K562 (cell line): Measurements from ENCODE around the gene CPPED1. TPM values are rescaled to one million over a fixed set of nuclear protein-coding genes. Genes with fewer than 3 reads are reported as not detected.

ENCODE experiments used
- ATAC-seq: fragments of 200-7000 bp; cut with Tn5 transposase; 3 replicates; pipeline ENCODE4 v1.9.1; 2020; ENCODE audit warnings: moderate library complexity
- BruUV-seq: library from RNA; stranded (reverse); fragments of 400-500 nt; replicated peaks from 2 replicates; lab custom pipeline; 2021; lab: Mats Ljungman, UMichigan
- CTCF ChIA-PET: fragments of 300-600 bp; formaldehyde crosslinking; extraction: SDS; loops from one replicate; lab custom pipeline; 2021; ENCODE audit warnings: low intra/inter-chr PET ratio; lab: Yijun Ruan, JAX
- POLR2A ChIA-PET: fragments of 300-600, 350-650 bp; sonication (Branson Sonifier 250); formaldehyde crosslinking; extraction: SDS; loops from one replicate; lab custom pipeline; 2021; ENCODE audit warnings: antibody characterized with exemption, inconsistent platforms; lab: Yijun Ruan, JAX
- DNase-seq, 4 experiments: peaks; one replicate each; pipeline versions ENCODE4 v3.0.0 to v3.0.0-alpha.2; 2011 to 2018; ENCODE audit warnings: low spot score in 3 of 4, mixed read lengths in 3 of 4; ENCODE audit errors: extremely low read depth in 1 of 4
- FAIRE-seq: peaks from 2 replicates; lab custom pipeline; 2011; peaks lifted over from hg19 to GRCh38; lab: Jason Lieb, UNC
- H2AFZ ChIP-seq: 2 replicates; pipeline ENCODE4 v1.6.0; 2011; ENCODE audit warnings: low read depth, low read length, control low read depth, inconsistent platforms
- H3K27ac ChIP-seq: fragments of 200-600 bp; 3 replicates; pipeline ENCODE4 v1.8.0; 2011; ENCODE audit warnings: low read depth, mild to moderate bottlenecking, control low read depth, inconsistent platforms, low read length, moderate library complexity, mixed read lengths; ENCODE audit errors: extremely low read depth
- H3K27me3 ChIP-seq, 2 experiments: fragments of 300-600 bp in 1 of 2; 2 replicates in 1 of 2; 3 replicates in 1 of 2; pipeline versions ENCODE4 v1.6.0 to v1.8.0; 2011; ENCODE audit warnings: inconsistent platforms in 2 of 2, low read length in 2 of 2, mild to moderate bottlenecking in 1 of 2, mixed read lengths in 1 of 2, moderate library complexity in 1 of 2; ENCODE audit not compliant: control insufficient read depth in 2 of 2, insufficient read depth in 2 of 2
- H3K36me3 ChIP-seq: fragments of 300-600 bp; 3 replicates; pipeline ENCODE4 v1.8.0; 2011; ENCODE audit warnings: mild to moderate bottlenecking, low read length, inconsistent platforms; ENCODE audit not compliant: control insufficient read depth, insufficient read depth
- H3K4me1 ChIP-seq, 2 experiments: fragments of 200-600 bp in 1 of 2; replicated peaks in 1 of 2; 2 replicates in 1 of 2; 3 replicates in 1 of 2; pipeline versions ENCODE4 v1.5.1 to v1.8.0; 2011; ENCODE audit warnings: inconsistent platforms in 2 of 2, low read length in 2 of 2, mild to moderate bottlenecking in 1 of 2, mixed read lengths in 1 of 2, moderate library complexity in 1 of 2; ENCODE audit not compliant: control insufficient read depth in 2 of 2, insufficient read depth in 2 of 2
- H3K4me2 ChIP-seq: 2 replicates; pipeline ENCODE4 v1.6.1; 2011; ENCODE audit warnings: low read length, control low read depth, inconsistent platforms, mixed read lengths; ENCODE audit not compliant: insufficient read depth
- H3K4me3 ChIP-seq: fragments of 200-600 bp; sonication (generic), shearing (Covaris generic); 2 replicates; pipeline ENCODE4 v1.5.1; 2016; ENCODE audit warnings: control low read depth, inconsistent platforms
- H3K79me2 ChIP-seq: fragments of 200-600 bp; 3 replicates; pipeline ENCODE4 v1.8.0; 2011; ENCODE audit warnings: low read length, inconsistent platforms; ENCODE audit not compliant: control insufficient read depth, insufficient read depth
- H3K9ac ChIP-seq, 2 experiments: 2 replicates each; pipeline versions ENCODE4 v1.6.0 to v1.6.1; 2011; ENCODE audit warnings: low read depth in 2 of 2, low read length in 2 of 2, control low read depth in 1 of 2, inconsistent platforms in 1 of 2, mild to moderate bottlenecking in 1 of 2, mixed read lengths in 1 of 2; ENCODE audit not compliant: insufficient read depth in 1 of 2
- H3K9me1 ChIP-seq: one replicate; pipeline ENCODE4 v1.6.0; 2011; ENCODE audit warnings: inconsistent platforms, mild to moderate bottlenecking, low read length, moderate library complexity; ENCODE audit not compliant: control insufficient read depth, insufficient read depth
- H3K9me3 ChIP-seq: replicated peaks from 2 replicates; pipeline ENCODE4 v1.5.1; 2011; ENCODE audit warnings: low read depth, low read length, inconsistent platforms; ENCODE audit not compliant: control insufficient read depth, insufficient read depth
- H4K20me1 ChIP-seq: replicated peaks from 2 replicates; pipeline ENCODE4 v1.6.1; 2011; ENCODE audit warnings: low read length, inconsistent platforms, mixed read lengths; ENCODE audit not compliant: control insufficient read depth, insufficient read depth
- ARID3B ChIP-seq: fragments of 250-450 bp; sonication (Bioruptor Pico); IDR thresholded peaks from 2 replicates; pipeline ENCODE4 v1.4.0; 2020; ENCODE audit warnings: borderline replicate concordance
- BHLHE40 ChIP-seq: IDR thresholded peaks from 2 replicates; pipeline ENCODE4 v1.6.1; 2011; ENCODE audit warnings: low read length, improper control_type of control experiment
- CREB5 ChIP-seq: fragments of 250-450 bp; sonication (Bioruptor Pico); IDR thresholded peaks from 2 replicates; pipeline ENCODE4 v1.5.0; 2020; ENCODE audit warnings: mild to moderate bottlenecking
- ETV5 ChIP-seq: sonication (generic); formaldehyde crosslinking; IDR thresholded peaks from 2 replicates; pipeline ENCODE4 v1.4.0; 2020; ENCODE audit warnings: low read depth, mild to moderate bottlenecking, missing genetic modification reagents
- EWSR1 ChIP-seq: fragments of 450-650 bp; IDR thresholded peaks from 2 replicates; pipeline ENCODE4 v1.6.1; 2018; ENCODE audit warnings: borderline replicate concordance, mild to moderate bottlenecking, low read depth, moderate library complexity; ENCODE audit not compliant: partially characterized antibody
- L3MBTL2 ChIP-seq: fragments of 450-650 bp; IDR thresholded peaks from 2 replicates; pipeline ENCODE4 v1.6.1; 2016; ENCODE audit warnings: mild to moderate bottlenecking, moderate library complexity
- PATZ1 ChIP-seq: fragments of 250-450 bp; sonication (Bioruptor Pico); IDR thresholded peaks from 2 replicates; pipeline ENCODE4 v1.5.0; 2020; ENCODE audit warnings: mild to moderate bottlenecking, borderline replicate concordance
- POLR2AphosphoS2 ChIP-seq: IDR thresholded peaks from 2 replicates; pipeline ENCODE4 v1.6.1; 2012; ENCODE audit warnings: low read length, improper control_type of control experiment
- POLR2B ChIP-seq: fragments of 450-650 bp; IDR thresholded peaks from 2 replicates; pipeline ENCODE4 v1.6.1; 2018; ENCODE audit warnings: low read depth; ENCODE audit not compliant: partially characterized antibody
- PYGO2 ChIP-seq: fragments of 450-650 bp; IDR thresholded peaks from 2 replicates; pipeline ENCODE4 v1.6.1; 2016; ENCODE audit warnings: mild to moderate bottlenecking, missing genetic modification characterization, moderate library complexity, missing compliant biosample characterization
- SOX6 ChIP-seq: fragments of 450-650 bp; IDR thresholded peaks from 2 replicates; pipeline ENCODE4 v1.6.1; 2014; ENCODE audit warnings: mild to moderate bottlenecking
- SRSF3 ChIP-seq: fragments of 200-400 bp; formaldehyde crosslinking; IDR thresholded peaks from 2 replicates; pipeline ENCODE4 v1.6.1; 2016; ENCODE audit warnings: mild to moderate bottlenecking, low read length, moderate library complexity; ENCODE audit not compliant: insufficient read depth
- ZNF830 ChIP-seq: fragments of 250-450 bp; sonication (Bioruptor Pico); IDR thresholded peaks from 2 replicates; pipeline ENCODE4 v1.5.0; 2021; ENCODE audit warnings: mild to moderate bottlenecking
- WGBS: fragments of 100-300 bp; shearing (Covaris generic); methylation state at CpG from one replicate; pipeline ENCODE4 v1.1.6; 2016; ENCODE audit warnings: low coverage, mixed read lengths; ENCODE audit not compliant: insufficient coverage; ENCODE audit errors: missing lambda C conversion rate; 5-methylcytosine and 5-hydroxymethylcytosine counted together
- in situ Hi-C: fragments of 300-500 bp; cut with MboI; formaldehyde crosslinking; loops from 4 replicates; pipeline ENCODE4 v1.15.0; 2018; ENCODE audit warnings: inconsistent platforms, mixed read lengths
- intact Hi-C: fragments of 100-400 bp; cut with micrococcal nuclease; formaldehyde crosslinking; loops from 2 replicates; pipeline ENCODE4 v1.14.2; 2022
- polyA plus RNA-seq, 8 experiments: library from polyadenylated mRNA; depleted of rRNA in 4 of 8; stranded (reverse) in 5 of 8; unstranded in 3 of 8; fragments of >200 nt; fragmentation: Nextera tagmentation in 2 of 8; fragmentation: Illumina TruSeq in 1 of 8; extraction: Ambion mirVana in 2 of 8; extraction: Trizol in 1 of 8; gene quantifications; 2 replicates each; pipeline versions ENCODE4 v1.2.1 to v1.2.3, GENCODE V29; 2011 to 2014; ENCODE audit warnings: inconsistent platforms in 1 of 8, missing spikeins in 1 of 8
- total RNA-seq, 7 experiments: library from RNA; depleted of rRNA in 6 of 7; stranded (reverse); fragments of >200 nt in 6 of 7; fragmentation: Illumina TruSeq in 2 of 7; extraction: Trizol in 2 of 7; gene quantifications; 2 replicates each; pipeline versions ENCODE4 v1.2.1 to v1.2.3, GENCODE V29; 2011 to 2021; ENCODE audit warnings: low replicate concordance in 1 of 7

Gene CPPED1
- total and polyA plus RNA-seq, 9 of the 15 experiments (the other 6 are each of a cell fraction or from before 2014, with no cell fraction given): 7.5 to 25.7 (median 16.9) TPM

DNA sequence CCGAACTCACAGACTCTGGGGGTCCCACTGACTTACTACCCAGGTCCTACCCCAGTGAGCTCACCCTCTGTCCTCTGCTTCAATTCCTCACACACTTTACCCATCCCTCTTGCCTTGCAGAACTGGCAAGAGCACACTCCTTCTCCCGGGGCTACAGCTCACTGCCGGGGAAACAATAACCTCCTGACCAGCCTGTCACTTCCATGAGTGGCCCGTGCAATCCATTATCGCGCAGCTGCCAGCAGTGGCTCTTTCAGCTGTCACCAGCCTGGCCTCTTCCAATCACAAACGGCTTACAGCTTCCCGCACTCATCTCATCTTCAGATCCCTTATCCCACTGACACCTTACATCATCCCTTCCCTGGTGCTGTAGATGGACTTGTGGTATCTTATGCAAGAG, 79.5 kb downstream of the CPPED1 start (continued):
- TF ChIP-seq L3MBTL2 (no peak), CREB5 (CRISPR knock-in tag) (no peak), PATZ1 (CRISPR knock-in tag) (no peak), PYGO2 (tag) (no peak)
- TF ChIP-seq, all 486 proteins: peak for 0

GRCh38 chr16:12723681-12724080, 80.0 kb downstream of the CPPED1 start:
- H3K27me3 ChIP-seq: no peaks in the 10 kb centered on the region; a peak in 1 of 5 replicates
- H3K27ac ChIP-seq: no peak overlapping the region
- no peak for FAIRE-seq
- H3K9ac ChIP-seq: no peak overlapping the region
- H3K36me3 ChIP-seq: no peaks in the 10 kb centered on the region
- no peak for DNase-seq
- intact Hi-C loops (no loop called here), in situ Hi-C loops (no loop called here)
- no peaks in the 10 kb centered on the region for H4K20me1 ChIP-seq
- 51% methylated on average over 5 of the region's 5 CpGs for WGBS
- no TSS peak for BruUV-seq
- no peak for TF ChIP-seq ZNF830 (CRISPR knock-in tag)
- TF ChIP-seq ETV5: no peak
- TF ChIP-seq ARID3B: no peak
- no peak for TF ChIP-seq SOX6
- TF ChIP-seq SRSF3: no peak
- TF ChIP-seq EWSR1: no peak
- TF ChIP-seq POLR2AphosphoS2: no peak
- TF ChIP-seq POLR2B: no peak
- no peak for TF ChIP-seq BHLHE40
- H3K4me3 ChIP-seq: no peak overlapping the region
- ChIA-PET POLR2A (no interaction called here), CTCF (no interaction called here)
- H3K9me1 ChIP-seq: no peaks in the 10 kb centered on the region
- no peak overlapping the region for H3K4me2 ChIP-seq
- H3K79me2 ChIP-seq: no peaks in the 10 kb centered on the region
- H3K9me3 ChIP-seq: no peaks in the 10 kb centered on the region
- no peak for ATAC-seq
- no peak overlapping the region for H2AFZ ChIP-seq
- no peaks in the 10 kb centered on the region for H3K4me1 ChIP-seq
